Stimulated activated naive B cell treated with anti-CD40 and anti-IgM and Interleukin-4, amounts not matched to agents 10 μg/mL and 1 μg/mL and 100 μg/mL, for 72 hours (primary cell): ENCODE data around the gene LZTS3.
"Not testable (repeated sequence)": the region's sequence is repeated elsewhere in the genome, so short reads cannot be mapped to it uniquely, and the experiment has no call there.

Source experiments
- ATAC-seq, 2 donors: fragments of 150-1000 bp; cut with Tn5 transposase; replicated peaks; 2 replicates each; pipeline ENCODE4 v1.10.0; 2021; ENCODE audit warnings: moderate library complexity in 1 of 2
- DNase-seq: peaks from one replicate; pipeline ENCODE4 v3.0.0; 2021
- H3K27ac Mint-ChIP-seq: one replicate; pipeline ENCODE4 v1.8.0; 2022; ENCODE audit warnings: mild to moderate bottlenecking, mixed read lengths
- H3K27me3 Mint-ChIP-seq, 2 donors: one replicate each; pipeline ENCODE4 v1.8.0; 2022; ENCODE audit warnings: mixed read lengths in 2 of 2
- H3K36me3 Mint-ChIP-seq, 2 donors: one replicate each; pipeline ENCODE4 v1.8.0; 2022; ENCODE audit warnings: mixed read lengths in 2 of 2, mild to moderate bottlenecking in 1 of 2
- H3K4me1 Mint-ChIP-seq, 2 donors: one replicate each; pipeline ENCODE4 v1.8.0; 2022; ENCODE audit warnings: mixed read lengths in 2 of 2, mild to moderate bottlenecking in 1 of 2
- H3K4me3 Mint-ChIP-seq, 2 donors: one replicate each; pipeline ENCODE4 v1.8.0; 2022; ENCODE audit warnings: mild to moderate bottlenecking in 2 of 2, mixed read lengths in 2 of 2, moderate library complexity in 1 of 2
- H3K9me3 Mint-ChIP-seq, 2 donors: one replicate each; pipeline ENCODE4 v1.8.0; 2022; ENCODE audit warnings: mixed read lengths in 2 of 2, mild to moderate bottlenecking in 1 of 2

LZTS3 gene

DNA sequence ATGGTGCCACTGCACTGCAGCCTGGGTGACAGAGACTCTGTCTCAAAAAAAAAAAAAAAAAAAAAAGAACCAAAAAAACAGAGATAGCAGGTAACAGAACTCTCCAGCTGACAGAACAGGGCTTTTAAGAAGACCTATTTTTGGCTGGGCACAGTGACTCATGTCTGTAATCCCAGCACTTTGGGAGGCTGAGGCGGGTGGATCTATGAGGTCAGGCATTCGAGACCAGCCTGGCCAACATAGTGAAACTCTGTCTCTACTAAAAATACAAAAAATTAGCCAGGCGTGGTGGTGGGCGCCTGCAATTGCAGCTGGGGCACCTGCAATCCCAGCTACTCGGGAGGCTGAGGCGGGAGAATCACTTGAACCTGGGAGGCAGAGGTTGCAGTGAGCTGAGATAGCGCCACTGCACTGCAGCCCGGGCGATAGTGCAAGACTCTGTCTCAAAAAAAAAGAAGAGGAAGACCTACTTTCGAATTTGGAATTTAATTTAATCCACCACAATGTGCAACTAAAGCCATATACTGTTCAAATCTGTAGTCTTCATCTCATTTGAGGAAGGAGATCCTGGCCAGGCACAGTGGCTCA, 21.2 kb downstream of the LZTS3 start:
- Mint-ChIP-seq H3K27ac (peak overlapping the region; percentile 87), H3K4me1 (peaks cover 33 to 64% of the 10 kb centered on the region in 2 donors), H3K4me3 (peak overlapping the region in 1 of 2 donors; percentile 47), H3K36me3 (peaks cover 20 to 31% of the 10 kb centered on the region in 2 donors)
- peak; percentile 66 to 76 for ATAC-seq
- not testable (repeated sequence) for DNase-seq, H3K27me3 Mint-ChIP-seq, H3K9me3 Mint-ChIP-seq

- Mint-ChIP-seq H3K27ac (peak overlapping the region; percentile 86), H3K4me1 (peaks cover 26 to 55% of the 10 kb centered on the region in 2 donors), H3K9me3 (no peaks in the 10 kb centered on the region), H3K4me3 (no peak overlapping the region), H3K36me3 (peaks cover 22 to 34% of the 10 kb centered on the region in 2 donors), H3K27me3 (no peaks in the 10 kb centered on the region)
- DNase-seq (no peak), ATAC-seq (no peak)
These were observed 22.4 kb downstream of the LZTS3 start for GRCh38 chr20:3150908-3151307.

- no peaks in the 10 kb centered on the region for H3K27me3 Mint-ChIP-seq
- DNase-seq: no peak
- H3K36me3 Mint-ChIP-seq: peaks cover 23 to 34% of the 10 kb centered on the region in 2 donors
- H3K9me3 Mint-ChIP-seq: no peaks in the 10 kb centered on the region
- H3K4me1 Mint-ChIP-seq: peaks cover 10 to 28% of the 10 kb centered on the region in 2 donors
- no peak overlapping the region for H3K4me3 Mint-ChIP-seq
- no peak overlapping the region for H3K27ac Mint-ChIP-seq
- ATAC-seq: no peak
These were observed 26.5 kb downstream of the LZTS3 start for GRCh38 chr20:3146732-3147341.

- H3K36me3 Mint-ChIP-seq: peaks cover 17 to 23% of the 10 kb centered on the region in 2 donors
- no peaks in the 10 kb centered on the region for H3K9me3 Mint-ChIP-seq
- H3K27me3 Mint-ChIP-seq: no peaks in the 10 kb centered on the region
- ATAC-seq (no peak), DNase-seq (no peak)
- H3K27ac Mint-ChIP-seq: no peak overlapping the region
- H3K4me3 Mint-ChIP-seq: no peak overlapping the region
- H3K4me1 Mint-ChIP-seq: peaks cover 6 to 14% of the 10 kb centered on the region in 2 donors
These were observed 31.6 kb downstream of the LZTS3 start for GRCh38 chr20:3141757-3142156.

- H3K9me3 Mint-ChIP-seq: no peaks in the 10 kb centered on the region
- no peaks in the 10 kb centered on the region for H3K27me3 Mint-ChIP-seq
- DNase-seq: no peak
- H3K36me3 Mint-ChIP-seq: peaks cover 6 to 15% of the 10 kb centered on the region in 2 donors
- peaks cover 8% of the 10 kb centered on the region in 2 donors for H3K4me1 Mint-ChIP-seq
- H3K4me3 Mint-ChIP-seq: no peak overlapping the region
- no peak overlapping the region for H3K27ac Mint-ChIP-seq
- no peak for ATAC-seq
These were observed 35.9 kb downstream of the LZTS3 start for GRCh38 chr20:3137492-3137891.

- Mint-ChIP-seq H3K27me3 (no peaks in the 10 kb centered on the region), H3K4me1 (peaks cover 8% of the 10 kb centered on the region in 2 donors), H3K27ac (no peak overlapping the region), H3K4me3 (no peak overlapping the region), H3K36me3 (peaks cover 6 to 14% of the 10 kb centered on the region in 2 donors), H3K9me3 (no peaks in the 10 kb centered on the region)
- DNase-seq (no peak), ATAC-seq (no peak)
These were observed 37.8 kb downstream of the LZTS3 start for GRCh38 chr20:3135507-3136070.

GRCh38 chr20:3134151-3134550, 39.2 kb downstream of the LZTS3 start:
- Mint-ChIP-seq H3K4me3 (no peak overlapping the region), H3K27ac (no peak overlapping the region), H3K27me3 (no peaks in the 10 kb centered on the region), H3K4me1 (peaks cover 5 to 8% of the 10 kb centered on the region in 2 donors), H3K9me3 (no peaks in the 10 kb centered on the region), H3K36me3 (peaks cover 6 to 12% of the 10 kb centered on the region in 2 donors)
- DNase-seq (no peak), ATAC-seq (no peak)

- no peak overlapping the region for H3K4me3 Mint-ChIP-seq
- no peak for ATAC-seq
- DNase-seq: no peak
- H3K9me3 Mint-ChIP-seq: no peaks in the 10 kb centered on the region
- no peaks in the 10 kb centered on the region for H3K27me3 Mint-ChIP-seq
- H3K27ac Mint-ChIP-seq: no peak overlapping the region
- H3K36me3 Mint-ChIP-seq: peaks cover 0 to 9% of the 10 kb centered on the region in 2 donors
- H3K4me1 Mint-ChIP-seq: peaks cover 0 to 5% of the 10 kb centered on the region in 2 donors
These were observed 40.2 kb downstream of the LZTS3 start for GRCh38 chr20:3133155-3133554.

DNA sequence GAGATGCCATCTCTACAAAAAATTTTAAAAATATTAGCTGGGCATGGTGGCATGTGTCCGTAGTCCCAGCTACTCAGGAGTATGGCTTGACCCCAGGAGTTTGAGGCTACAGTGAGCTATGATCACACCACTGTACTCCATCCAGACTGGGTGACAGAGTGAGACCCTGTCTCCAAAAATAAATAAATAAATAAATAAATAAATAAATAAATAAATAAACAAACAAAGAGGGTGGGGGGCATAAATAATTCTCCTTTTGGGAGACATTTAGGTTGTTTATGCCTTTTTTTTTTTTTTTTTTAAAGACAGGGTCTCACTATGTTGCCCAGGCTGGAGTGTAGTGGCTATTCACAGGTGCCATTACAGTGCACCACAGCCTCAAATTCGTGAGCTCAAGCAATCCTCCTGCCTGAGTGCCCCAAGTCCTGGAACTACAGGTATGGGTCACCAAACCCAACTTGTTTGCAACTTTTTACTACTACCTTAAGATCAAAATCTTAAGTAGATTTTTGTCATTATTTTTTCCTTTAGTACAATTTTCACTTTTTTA, 43.2 kb downstream of the LZTS3 start:
- H3K36me3 Mint-ChIP-seq: peaks cover 8 to 12% of the 10 kb centered on the region in 2 donors
- no peak overlapping the region for H3K27ac Mint-ChIP-seq
- no peak overlapping the region for H3K4me3 Mint-ChIP-seq
- DNase-seq (no peak), ATAC-seq (no peak)
- H3K4me1 Mint-ChIP-seq: peaks cover 0 to 4% of the 10 kb centered on the region in 2 donors
- no peaks in the 10 kb centered on the region for H3K9me3 Mint-ChIP-seq
- no peaks in the 10 kb centered on the region for H3K27me3 Mint-ChIP-seq

- no peaks in the 10 kb centered on the region for H3K27me3 Mint-ChIP-seq
- no peak overlapping the region for H3K4me3 Mint-ChIP-seq
- ATAC-seq: no peak
- no peak overlapping the region for H3K27ac Mint-ChIP-seq
- no peak for DNase-seq
- H3K36me3 Mint-ChIP-seq: peaks cover 15 to 19% of the 10 kb centered on the region in 2 donors
- peaks cover 0 to 3% of the 10 kb centered on the region in 2 donors for H3K4me1 Mint-ChIP-seq
- H3K9me3 Mint-ChIP-seq: peaks cover 0 to 2% of the 10 kb centered on the region in 2 donors
These were observed 44.3 kb downstream of the LZTS3 start for GRCh38 chr20:3129094-3129493.

DNA sequence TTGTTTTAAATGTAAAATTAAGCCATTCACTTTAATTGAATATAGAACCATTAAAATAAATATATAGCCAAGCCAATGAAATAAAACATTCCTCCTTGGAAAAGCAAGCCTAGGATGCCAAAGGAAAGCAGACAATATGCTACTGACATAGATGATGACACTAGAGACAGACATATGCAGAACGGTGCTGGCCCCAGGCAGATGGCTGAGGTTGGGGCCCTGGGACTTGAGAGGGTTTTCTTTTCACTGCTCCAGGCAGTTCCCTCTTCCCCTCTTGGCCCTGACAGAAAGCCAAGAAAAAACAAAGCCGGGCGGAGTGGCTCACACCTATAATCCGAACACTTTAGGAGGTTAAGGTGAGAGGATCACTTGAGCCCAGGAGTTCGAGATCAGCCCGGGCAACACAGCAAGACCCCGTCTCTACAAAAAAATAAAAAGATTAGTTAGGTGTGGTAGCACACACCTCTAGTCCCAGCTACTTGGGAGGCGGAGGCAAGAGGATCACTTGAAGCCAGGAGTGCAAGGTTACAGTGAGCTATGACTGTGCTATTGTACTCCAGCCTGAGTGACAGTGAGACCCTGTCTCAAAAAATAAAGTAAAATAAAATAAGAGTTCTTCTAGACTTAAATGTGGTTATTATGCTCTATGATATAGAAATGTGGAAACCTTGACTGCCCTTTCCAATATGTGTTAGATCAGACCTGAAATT, 44.9 kb downstream of the LZTS3 start:
- H3K27ac Mint-ChIP-seq: no peak overlapping the region
- ATAC-seq (no peak), DNase-seq (no peak)
- peaks cover 18 to 24% of the 10 kb centered on the region in 2 donors for H3K36me3 Mint-ChIP-seq
- H3K9me3 Mint-ChIP-seq: peaks cover 2 to 4% of the 10 kb centered on the region in 2 donors
- peaks cover 0 to 3% of the 10 kb centered on the region in 2 donors for H3K4me1 Mint-ChIP-seq
- no peaks in the 10 kb centered on the region for H3K27me3 Mint-ChIP-seq
- H3K4me3 Mint-ChIP-seq: no peak overlapping the region

GRCh38 chr20:3126527-3126859, 46.9 kb downstream of the LZTS3 start:
- no peak overlapping the region for H3K4me3 Mint-ChIP-seq
- peaks cover 5 to 9% of the 10 kb centered on the region in 2 donors for H3K9me3 Mint-ChIP-seq
- H3K4me1 Mint-ChIP-seq: peaks cover 0 to 3% of the 10 kb centered on the region in 2 donors
- peaks cover 36 to 44% of the 10 kb centered on the region in 2 donors for H3K36me3 Mint-ChIP-seq
- DNase-seq (no peak), ATAC-seq (no peak)
- no peak overlapping the region for H3K27ac Mint-ChIP-seq
- H3K27me3 Mint-ChIP-seq: no peaks in the 10 kb centered on the region

GRCh38 chr20:3125776-3126526, 47.4 kb downstream of the LZTS3 start:
- H3K9me3 Mint-ChIP-seq: not testable (repeated sequence)

More at GRCh38 chr20:3125776-3126526, 47.4 kb downstream of the LZTS3 start:
- not testable (repeated sequence) for H3K27ac Mint-ChIP-seq, H3K4me1 Mint-ChIP-seq, H3K27me3 Mint-ChIP-seq, H3K4me3 Mint-ChIP-seq, ATAC-seq, DNase-seq
- peaks cover 41 to 49% of the 10 kb centered on the region in 2 donors for H3K36me3 Mint-ChIP-seq
